Upper lobe of left lung (tissue), 4 donors: ENCODE data around the gene ASB8.

Source experiments
- EP300 ChIP-seq, 4 donors: sonication (generic); formaldehyde crosslinking; IDR thresholded peaks; one replicate each; pipeline ENCODE4 v1.5.1; 2017; ENCODE audit warnings: antibody characterized with exemption in 4 of 4, control low read depth in 2 of 4
- POLR2A ChIP-seq, 4 donors: fragments of 450-650 bp; IDR thresholded peaks; one replicate each; pipeline ENCODE4 v1.5.1; 2016 to 2017; ENCODE audit warnings: antibody characterized with exemption in 4 of 4, mild to moderate bottlenecking in 2 of 4
- POLR2AphosphoS5 ChIP-seq, 2 donors: sonication (generic); formaldehyde crosslinking; IDR thresholded peaks; one replicate each; pipeline ENCODE4 v1.5.1; 2017; ENCODE audit warnings: antibody characterized with exemption in 2 of 2
- TF ChIP-seq, protein P1 (sequence below), 6 experiments: fragments of 450-650 bp in 4 of 6; fragments of 200-600 bp in 2 of 6; sonication (generic) in 2 of 6; IDR thresholded peaks; one replicate each; pipeline ENCODE4 v1.5.1; 2016 to 2019; ENCODE audit warnings: antibody characterized with exemption in 6 of 6

- TF ChIP-seq, protein P1, sequence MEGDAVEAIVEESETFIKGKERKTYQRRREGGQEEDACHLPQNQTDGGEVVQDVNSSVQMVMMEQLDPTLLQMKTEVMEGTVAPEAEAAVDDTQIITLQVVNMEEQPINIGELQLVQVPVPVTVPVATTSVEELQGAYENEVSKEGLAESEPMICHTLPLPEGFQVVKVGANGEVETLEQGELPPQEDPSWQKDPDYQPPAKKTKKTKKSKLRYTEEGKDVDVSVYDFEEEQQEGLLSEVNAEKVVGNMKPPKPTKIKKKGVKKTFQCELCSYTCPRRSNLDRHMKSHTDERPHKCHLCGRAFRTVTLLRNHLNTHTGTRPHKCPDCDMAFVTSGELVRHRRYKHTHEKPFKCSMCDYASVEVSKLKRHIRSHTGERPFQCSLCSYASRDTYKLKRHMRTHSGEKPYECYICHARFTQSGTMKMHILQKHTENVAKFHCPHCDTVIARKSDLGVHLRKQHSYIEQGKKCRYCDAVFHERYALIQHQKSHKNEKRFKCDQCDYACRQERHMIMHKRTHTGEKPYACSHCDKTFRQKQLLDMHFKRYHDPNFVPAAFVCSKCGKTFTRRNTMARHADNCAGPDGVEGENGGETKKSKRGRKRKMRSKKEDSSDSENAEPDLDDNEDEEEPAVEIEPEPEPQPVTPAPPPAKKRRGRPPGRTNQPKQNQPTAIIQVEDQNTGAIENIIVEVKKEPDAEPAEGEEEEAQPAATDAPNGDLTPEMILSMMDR (IDR thresholded peaks at IDR 0.05) = no peak
- TF ChIP-seq EP300 (IDR thresholded peaks at IDR 0.05) (no peak), POLR2A (IDR thresholded peaks at IDR 0.05) (no peak), POLR2AphosphoS5 (IDR thresholded peaks at IDR 0.05) (no peak)
These were observed 41.7 kb upstream of the ASB8 start for GRCh38 chr12:48198985-48199384.
